Measurements from ENCODE around the gene CPNE5. TPM values are rescaled to one million over a fixed set of nuclear protein-coding genes. Genes with fewer than 3 reads are reported as not detected.

CPNE5 gene
- total RNA-seq, 1 donor from 2014 or later, result 2.9 TPM

DNA sequence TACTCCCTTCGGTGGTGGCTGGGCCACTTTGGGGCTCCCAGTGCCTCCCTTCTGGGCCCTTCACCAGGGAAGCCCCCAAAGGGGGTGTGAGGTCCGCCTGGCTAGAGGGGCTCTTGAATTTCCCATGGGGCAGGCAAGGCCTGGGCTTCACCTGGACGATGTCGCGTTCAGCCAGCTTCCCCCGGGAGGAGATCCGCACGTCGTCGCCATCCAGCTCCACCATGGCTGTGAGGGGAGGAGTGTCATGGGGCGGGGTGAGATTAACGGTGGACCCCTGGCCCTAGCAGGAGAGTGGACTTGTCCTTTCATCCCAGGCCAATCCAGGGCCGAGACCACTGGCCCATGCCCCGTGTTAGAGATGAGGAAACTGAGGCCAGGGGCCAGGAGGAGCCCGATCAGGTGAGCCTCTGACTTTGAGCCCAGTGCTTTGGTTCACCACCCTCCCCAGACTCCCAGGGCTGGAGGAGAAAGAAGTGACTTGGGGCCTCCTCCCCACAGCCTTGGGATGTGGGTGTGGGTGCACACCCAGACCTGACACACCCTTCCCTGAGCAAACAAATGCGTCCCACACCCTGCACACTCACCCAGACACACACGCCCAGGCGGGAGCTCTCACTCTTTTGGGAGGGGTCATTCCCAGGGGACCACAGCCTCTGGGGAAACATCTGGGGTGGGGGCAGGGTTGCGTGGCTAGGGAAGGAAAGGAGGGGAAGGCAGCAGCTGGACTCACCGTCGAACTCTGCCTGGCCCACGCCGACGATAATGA is 95.5 kb downstream of the CPNE5 start:
- H3K9me3 Mint-ChIP-seq (ENCODE audit: unreplicated experiment), result peaks cover 3% of the 10 kb centered on the region
- H3K27me3 Mint-ChIP-seq (ENCODE audit: unreplicated experiment), result peaks cover 6% of the 10 kb centered on the region
- H3K4me3 Mint-ChIP-seq (ENCODE audit: unreplicated experiment), result no peak overlapping the region
- H3K36me3 Mint-ChIP-seq (ENCODE audit: unreplicated experiment), result peaks cover 4% of the 10 kb centered on the region
- TF ChIP-seq, protein P1, sequence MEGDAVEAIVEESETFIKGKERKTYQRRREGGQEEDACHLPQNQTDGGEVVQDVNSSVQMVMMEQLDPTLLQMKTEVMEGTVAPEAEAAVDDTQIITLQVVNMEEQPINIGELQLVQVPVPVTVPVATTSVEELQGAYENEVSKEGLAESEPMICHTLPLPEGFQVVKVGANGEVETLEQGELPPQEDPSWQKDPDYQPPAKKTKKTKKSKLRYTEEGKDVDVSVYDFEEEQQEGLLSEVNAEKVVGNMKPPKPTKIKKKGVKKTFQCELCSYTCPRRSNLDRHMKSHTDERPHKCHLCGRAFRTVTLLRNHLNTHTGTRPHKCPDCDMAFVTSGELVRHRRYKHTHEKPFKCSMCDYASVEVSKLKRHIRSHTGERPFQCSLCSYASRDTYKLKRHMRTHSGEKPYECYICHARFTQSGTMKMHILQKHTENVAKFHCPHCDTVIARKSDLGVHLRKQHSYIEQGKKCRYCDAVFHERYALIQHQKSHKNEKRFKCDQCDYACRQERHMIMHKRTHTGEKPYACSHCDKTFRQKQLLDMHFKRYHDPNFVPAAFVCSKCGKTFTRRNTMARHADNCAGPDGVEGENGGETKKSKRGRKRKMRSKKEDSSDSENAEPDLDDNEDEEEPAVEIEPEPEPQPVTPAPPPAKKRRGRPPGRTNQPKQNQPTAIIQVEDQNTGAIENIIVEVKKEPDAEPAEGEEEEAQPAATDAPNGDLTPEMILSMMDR (IDR thresholded peaks at IDR 0.05; ENCODE audit: partially characterized antibody, unreplicated experiment), result no peak
- H3K27ac Mint-ChIP-seq (ENCODE audit: unreplicated experiment), result no peak overlapping the region
- DNase-seq, result no peak
- no peaks in the 10 kb centered on the region for H3K4me1 Mint-ChIP-seq (ENCODE audit: low read depth, unreplicated experiment)

DNA sequence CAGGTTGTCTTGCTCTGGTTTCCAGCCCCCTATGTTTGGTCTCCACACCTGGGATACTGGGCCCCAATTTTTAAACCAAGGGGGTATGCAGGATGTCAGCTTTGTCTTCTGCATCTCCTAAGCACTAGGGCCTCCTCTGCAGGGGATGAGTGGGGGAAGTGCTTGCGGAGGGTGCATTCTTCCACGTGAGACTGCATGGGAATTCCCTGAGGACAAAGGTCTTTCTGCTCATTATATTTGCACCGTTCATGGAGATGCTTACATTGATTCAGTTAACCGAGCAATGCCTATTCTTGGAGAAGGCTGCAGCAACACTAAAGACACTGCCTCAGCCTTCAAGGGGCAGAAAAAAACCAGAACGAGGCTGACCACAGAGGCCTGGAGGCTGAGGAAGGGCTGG is 96.2 kb downstream of the CPNE5 start:
- no peak overlapping the region for H3K4me3 Mint-ChIP-seq (ENCODE audit: unreplicated experiment)
- H3K4me1 Mint-ChIP-seq (ENCODE audit: low read depth, unreplicated experiment), result no peaks in the 10 kb centered on the region
- TF ChIP-seq, protein P1 (IDR thresholded peaks at IDR 0.05; ENCODE audit: partially characterized antibody, unreplicated experiment), result no peak
- peaks cover 4% of the 10 kb centered on the region for H3K36me3 Mint-ChIP-seq (ENCODE audit: unreplicated experiment)
- H3K27ac Mint-ChIP-seq (ENCODE audit: unreplicated experiment), result no peak overlapping the region
- peaks cover 6% of the 10 kb centered on the region for H3K27me3 Mint-ChIP-seq (ENCODE audit: unreplicated experiment)
- no peaks in the 10 kb centered on the region for H3K9me3 Mint-ChIP-seq (ENCODE audit: unreplicated experiment)
- DNase-seq, result no peak

DNA sequence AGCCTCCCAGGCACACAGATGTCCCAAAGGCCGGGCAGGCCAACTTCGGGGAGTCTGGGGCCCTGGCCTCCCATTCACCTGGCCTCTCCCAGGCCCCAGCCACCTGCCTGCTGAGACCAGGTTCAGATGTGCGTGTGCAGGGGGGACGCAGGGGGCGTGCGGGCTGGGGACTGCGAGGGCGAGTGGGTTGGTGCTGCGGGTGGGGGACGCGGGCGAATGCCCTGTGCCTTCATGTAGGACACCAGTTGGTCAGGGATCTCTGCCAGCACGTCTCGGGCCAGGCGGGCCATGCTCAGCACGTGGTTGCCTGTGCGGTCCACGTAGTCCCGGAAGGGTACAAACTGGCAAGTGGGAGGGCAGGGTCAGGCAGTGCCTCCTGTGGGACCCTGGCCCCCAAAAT is 97.1 kb downstream of the CPNE5 start:
- Mint-ChIP-seq H3K36me3 (ENCODE audit: unreplicated experiment) (peaks cover 4% of the 10 kb centered on the region), H3K27ac (ENCODE audit: unreplicated experiment) (no peak overlapping the region), H3K9me3 (ENCODE audit: unreplicated experiment) (no peaks in the 10 kb centered on the region), H3K27me3 (ENCODE audit: unreplicated experiment) (peaks cover 6% of the 10 kb centered on the region), H3K4me1 (ENCODE audit: low read depth, unreplicated experiment) (peaks cover 3% of the 10 kb centered on the region), H3K4me3 (ENCODE audit: unreplicated experiment) (no peak overlapping the region)
- DNase-seq, result no peak
- TF ChIP-seq, protein P1 (IDR thresholded peaks at IDR 0.05; ENCODE audit: partially characterized antibody, unreplicated experiment), result no peak

DNA sequence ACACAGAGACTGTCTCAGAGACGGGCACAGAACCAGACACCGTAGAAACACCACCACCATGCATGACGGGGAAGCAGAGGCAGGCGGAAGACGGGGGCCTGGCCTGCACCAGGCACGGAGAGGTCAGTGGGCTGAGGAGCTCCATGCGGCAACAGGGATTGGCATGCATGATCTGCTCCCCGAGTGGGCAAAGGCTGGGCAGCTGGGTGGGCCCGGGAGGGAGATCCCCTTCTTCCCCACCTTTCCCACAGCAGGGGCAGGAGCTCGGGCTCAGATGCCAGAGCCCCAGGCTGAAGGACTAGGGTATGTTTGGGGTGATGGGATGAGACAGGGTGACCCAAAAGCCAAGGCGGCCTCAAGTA is 98.4 kb downstream of the CPNE5 start:
- Mint-ChIP-seq H3K4me1 (ENCODE audit: low read depth, unreplicated experiment) (peaks cover 3% of the 10 kb centered on the region), H3K27me3 (ENCODE audit: unreplicated experiment) (peaks cover 6% of the 10 kb centered on the region), H3K36me3 (ENCODE audit: unreplicated experiment) (peaks cover 4% of the 10 kb centered on the region), H3K9me3 (ENCODE audit: unreplicated experiment) (peaks cover 2% of the 10 kb centered on the region), H3K4me3 (ENCODE audit: unreplicated experiment) (no peak overlapping the region), H3K27ac (ENCODE audit: unreplicated experiment) (no peak overlapping the region)
- TF ChIP-seq, protein P1 (IDR thresholded peaks at IDR 0.05; ENCODE audit: partially characterized antibody, unreplicated experiment), result no peak
- no peak for DNase-seq

Measured in glutamatergic neuron (in vitro differentiated cells).